HG02885 (cell line): ENCODE results near the gene TRMT1.

Experiments used
- ATAC-seq: cut with Tn5 transposase; IDR thresholded peaks from one replicate; pipeline ENCODE4 v1.9.1; 2021; ENCODE audit warnings: mild to moderate bottlenecking; ENCODE audit not compliant: unreplicated experiment, poor library complexity

The TRMT1 gene

GRCh38 chr19:13092606-13093235 is 23.8 kb downstream of the TRMT1 start:
- ATAC-seq = no peak

- ATAC-seq = no peak
These were observed 24.4 kb downstream of the TRMT1 start for GRCh38 chr19:13092158-13092543.

GRCh38 chr19:13091400-13092157 is 25.0 kb downstream of the TRMT1 start:
- no peak for ATAC-seq

GRCh38 chr19:13090511-13091231 is 25.9 kb downstream of the TRMT1 start:
- ATAC-seq = no peak

- ATAC-seq = no peak
These were observed 26.6 kb downstream of the TRMT1 start for GRCh38 chr19:13089857-13090507.

GRCh38 chr19:13089139-13089856 is 27.2 kb downstream of the TRMT1 start:
- ATAC-seq = no peak

GRCh38 chr19:13087795-13088537 is 28.6 kb downstream of the TRMT1 start:
- no peak for ATAC-seq

- no peak for ATAC-seq
These were observed 29.2 kb downstream of the TRMT1 start for GRCh38 chr19:13087295-13087694.

- ATAC-seq = no peak
These were observed 30.2 kb downstream of the TRMT1 start for GRCh38 chr19:13086341-13086740.

- no peak for ATAC-seq
These were observed 30.9 kb downstream of the TRMT1 start for GRCh38 chr19:13085666-13086065.

GRCh38 chr19:13083627-13084026 is 32.9 kb downstream of the TRMT1 start:
- ATAC-seq = no peak

- ATAC-seq = no peak
These were observed 33.5 kb downstream of the TRMT1 start for GRCh38 chr19:13083008-13083404.

- no peak for ATAC-seq
These were observed 34.1 kb downstream of the TRMT1 start for GRCh38 chr19:13082192-13083007.

- ATAC-seq = no peak
These were observed 37.0 kb downstream of the TRMT1 start for GRCh38 chr19:13079542-13079986.

GRCh38 chr19:13078897-13079541 is 37.5 kb downstream of the TRMT1 start:
- no peak for ATAC-seq

GRCh38 chr19:13078381-13078780 is 38.2 kb downstream of the TRMT1 start:
- ATAC-seq = no peak

- no peak for ATAC-seq
These were observed 39.3 kb downstream of the TRMT1 start for GRCh38 chr19:13077240-13077639.

GRCh38 chr19:13076787-13077186 is 39.8 kb downstream of the TRMT1 start:
- no peak for ATAC-seq
